ENCODE data around the gene IL9. TPM values are rescaled to one million over a fixed set of nuclear protein-coding genes. Genes with fewer than 3 reads are reported as not detected.

Gene IL9
- total RNA-seq, 4 donors from 2014 or later = not detected

DNA sequence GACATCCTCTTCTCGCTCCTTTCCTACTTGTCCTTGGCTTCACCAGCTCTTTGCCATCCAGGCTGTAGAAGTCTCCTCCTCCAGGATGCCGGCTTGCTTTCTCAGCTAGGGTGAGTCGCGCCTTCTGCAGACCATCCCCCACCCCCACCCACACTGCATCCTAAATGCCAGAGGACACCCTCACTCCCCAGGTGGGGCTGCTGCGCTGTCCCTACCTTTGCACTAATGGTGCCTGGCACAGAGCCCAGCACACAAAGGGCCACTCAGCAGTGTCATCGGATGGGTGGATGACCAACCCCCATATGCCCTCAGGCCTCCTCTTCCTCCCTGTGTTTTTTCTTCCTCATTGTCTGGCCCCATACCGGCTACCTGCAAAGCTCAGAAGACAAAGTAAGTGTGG is 14.8 kb downstream of the IL9 start:
- intact Hi-C loops (cut with DNase I; ENCODE audit: low total_unique reads) = loop anchor here (5.0 kb wide), 1 partner anchor 326 kb away; no protein-coding TSS in a partner anchor
- peak in 1 of 2 donors; percentile 59 for DNase-seq (ENCODE audit: low spot score in 2 of 2)
- TF ChIP-seq, protein P1, sequence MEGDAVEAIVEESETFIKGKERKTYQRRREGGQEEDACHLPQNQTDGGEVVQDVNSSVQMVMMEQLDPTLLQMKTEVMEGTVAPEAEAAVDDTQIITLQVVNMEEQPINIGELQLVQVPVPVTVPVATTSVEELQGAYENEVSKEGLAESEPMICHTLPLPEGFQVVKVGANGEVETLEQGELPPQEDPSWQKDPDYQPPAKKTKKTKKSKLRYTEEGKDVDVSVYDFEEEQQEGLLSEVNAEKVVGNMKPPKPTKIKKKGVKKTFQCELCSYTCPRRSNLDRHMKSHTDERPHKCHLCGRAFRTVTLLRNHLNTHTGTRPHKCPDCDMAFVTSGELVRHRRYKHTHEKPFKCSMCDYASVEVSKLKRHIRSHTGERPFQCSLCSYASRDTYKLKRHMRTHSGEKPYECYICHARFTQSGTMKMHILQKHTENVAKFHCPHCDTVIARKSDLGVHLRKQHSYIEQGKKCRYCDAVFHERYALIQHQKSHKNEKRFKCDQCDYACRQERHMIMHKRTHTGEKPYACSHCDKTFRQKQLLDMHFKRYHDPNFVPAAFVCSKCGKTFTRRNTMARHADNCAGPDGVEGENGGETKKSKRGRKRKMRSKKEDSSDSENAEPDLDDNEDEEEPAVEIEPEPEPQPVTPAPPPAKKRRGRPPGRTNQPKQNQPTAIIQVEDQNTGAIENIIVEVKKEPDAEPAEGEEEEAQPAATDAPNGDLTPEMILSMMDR (IDR thresholded peaks at IDR 0.05) = no peak
- no peak for TF ChIP-seq POLR2A (IDR thresholded peaks at IDR 0.05)
- no peak overlapping the region for H3K4me3 ChIP-seq (ENCODE audit: low read depth, poor library complexity, severe bottlenecking)
- 78 to 82% methylated on average over 7 of the region's 7 CpGs for WGBS, 2 donors

DNA sequence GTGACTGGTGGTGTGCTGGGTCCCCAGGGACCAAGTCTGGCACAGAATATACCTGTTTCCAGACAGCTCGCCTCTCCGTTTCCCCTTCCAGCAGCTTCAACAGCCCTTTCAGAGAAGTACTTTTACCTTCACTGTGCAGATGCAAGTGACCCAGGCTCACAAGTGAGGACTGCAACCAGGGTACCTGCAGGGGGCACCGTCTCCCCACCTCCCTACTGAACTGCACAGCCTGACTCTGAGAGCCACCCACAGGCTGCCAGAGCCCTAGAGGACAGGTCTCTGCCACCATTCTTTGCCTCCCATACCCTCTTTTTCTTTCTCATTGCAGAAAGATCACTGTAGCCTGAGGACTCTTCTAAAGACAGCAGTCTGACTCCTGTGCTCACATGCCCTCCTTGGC is 15.4 kb downstream of the IL9 start:
- H3K4me3 ChIP-seq (ENCODE audit: low read depth, poor library complexity, severe bottlenecking) = no peak overlapping the region
- DNase-seq (ENCODE audit: low spot score in 2 of 2) = peak in 1 of 2 donors; percentile 29
- WGBS, 2 donors = 78 to 84% methylated on average over 3 of the region's 3 CpGs
- TF ChIP-seq, protein P1 (IDR thresholded peaks at IDR 0.05) = no peak
- no peak for TF ChIP-seq POLR2A (IDR thresholded peaks at IDR 0.05)
- intact Hi-C loops (cut with DNase I; ENCODE audit: low total_unique reads) = loop anchor here (5.0 kb wide), 1 partner anchor 327 kb away; no protein-coding TSS in a partner anchor

DNA sequence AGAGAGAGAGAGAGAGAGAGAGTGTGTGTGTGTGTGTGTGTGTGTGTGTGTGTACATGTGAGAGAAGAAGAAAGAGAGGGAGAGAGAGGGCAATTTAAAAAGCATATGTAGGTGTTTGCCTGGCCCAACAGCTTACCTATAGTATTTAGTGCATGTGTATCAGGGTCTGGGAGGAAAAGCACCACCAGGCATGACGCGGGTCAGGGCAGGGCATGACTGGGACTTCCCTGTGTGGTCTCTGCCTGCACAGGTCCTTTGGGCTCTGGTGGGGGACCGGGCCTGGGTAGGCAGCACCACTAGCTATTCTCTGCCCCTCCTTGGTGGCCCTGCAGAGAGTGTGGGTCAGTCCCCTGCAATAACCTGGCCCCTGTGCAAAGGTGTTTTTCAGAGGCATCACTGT is 16.1 kb downstream of the IL9 start:
- H3K4me3 ChIP-seq (ENCODE audit: low read depth, poor library complexity, severe bottlenecking) = no peak overlapping the region
- TF ChIP-seq, protein P1 (IDR thresholded peaks at IDR 0.05) = no peak
- no peak for TF ChIP-seq POLR2A (IDR thresholded peaks at IDR 0.05)
- DNase-seq (ENCODE audit: low spot score in 2 of 2) = no peak
- intact Hi-C loops (cut with DNase I; ENCODE audit: low total_unique reads) = no loop called here
- WGBS, 2 donors = 97 to 98% methylated on average over 3 of the region's 3 CpGs

DNA sequence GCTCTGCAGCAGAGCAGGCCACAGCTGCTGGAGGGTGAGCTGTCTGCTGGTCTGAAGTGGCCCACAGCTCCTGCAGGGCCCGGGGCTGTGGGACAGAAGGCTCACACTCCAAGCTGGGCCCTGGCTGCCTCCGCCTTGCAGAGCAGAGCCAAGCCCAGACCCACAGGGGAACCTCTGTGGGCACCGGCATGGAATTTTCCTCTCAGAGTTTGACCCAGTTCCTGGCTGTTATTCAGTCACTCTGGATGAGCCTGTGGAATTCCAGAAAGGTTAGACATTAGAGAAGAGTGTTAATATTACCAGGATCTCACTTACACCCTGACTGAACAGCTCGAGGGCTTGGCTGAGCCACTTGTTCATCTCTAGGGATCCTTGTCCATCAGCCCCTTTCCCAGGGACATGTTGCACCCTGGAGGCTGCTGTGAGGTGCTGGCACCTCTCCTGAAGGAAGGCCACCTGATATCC is 17.5 kb downstream of the IL9 start:
- no peak for TF ChIP-seq POLR2A (IDR thresholded peaks at IDR 0.05)
- TF ChIP-seq, protein P1 (IDR thresholded peaks at IDR 0.05) = no peak
- no peak overlapping the region for H3K4me3 ChIP-seq (ENCODE audit: low read depth, poor library complexity, severe bottlenecking)
- DNase-seq (ENCODE audit: low spot score in 2 of 2) = peak in 1 of 2 donors; percentile 66
- intact Hi-C loops (cut with DNase I; ENCODE audit: low total_unique reads) = no loop called here
- 57 to 80% methylated on average over 4 of the region's 4 CpGs for WGBS, 2 donors

DNA sequence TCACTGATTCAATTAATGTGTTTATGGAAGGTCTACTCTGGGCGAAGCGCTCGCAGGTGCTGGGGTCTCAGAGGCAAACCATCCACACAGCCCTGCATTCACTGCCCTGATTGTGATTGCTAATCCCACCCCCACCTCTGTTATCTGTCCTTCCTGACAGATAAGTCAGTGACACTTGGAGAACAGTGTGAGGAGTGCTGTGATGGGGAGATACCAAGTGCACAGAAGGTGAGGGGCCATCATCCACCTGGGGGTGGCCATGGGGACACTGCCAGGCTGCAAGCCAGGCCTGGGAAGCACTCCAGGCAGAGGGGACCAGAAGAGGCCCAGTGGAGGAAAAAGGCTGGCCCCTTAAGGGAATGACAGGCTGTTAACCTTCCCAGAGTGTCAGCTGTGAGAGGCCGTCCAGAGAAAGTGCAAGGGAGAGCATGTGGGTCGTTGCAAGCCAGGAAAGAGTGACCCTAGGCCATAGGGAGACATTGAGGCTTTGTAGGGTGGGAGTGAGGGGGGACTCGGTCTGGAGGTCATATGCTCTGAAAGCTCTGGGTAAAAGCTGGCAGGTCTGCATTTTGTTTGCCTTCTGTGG is 18.0 kb downstream of the IL9 start:
- peak in 1 of 2 donors; percentile 39 for DNase-seq (ENCODE audit: low spot score in 2 of 2)
- no peak for TF ChIP-seq POLR2A (IDR thresholded peaks at IDR 0.05)
- TF ChIP-seq, protein P1 (IDR thresholded peaks at IDR 0.05) = no peak
- H3K4me3 ChIP-seq (ENCODE audit: low read depth, poor library complexity, severe bottlenecking) = no peak overlapping the region
- 79 to 81% methylated on average over 6 of the region's 6 CpGs for WGBS, 2 donors
- intact Hi-C loops (cut with DNase I; ENCODE audit: low total_unique reads) = no loop called here

DNA sequence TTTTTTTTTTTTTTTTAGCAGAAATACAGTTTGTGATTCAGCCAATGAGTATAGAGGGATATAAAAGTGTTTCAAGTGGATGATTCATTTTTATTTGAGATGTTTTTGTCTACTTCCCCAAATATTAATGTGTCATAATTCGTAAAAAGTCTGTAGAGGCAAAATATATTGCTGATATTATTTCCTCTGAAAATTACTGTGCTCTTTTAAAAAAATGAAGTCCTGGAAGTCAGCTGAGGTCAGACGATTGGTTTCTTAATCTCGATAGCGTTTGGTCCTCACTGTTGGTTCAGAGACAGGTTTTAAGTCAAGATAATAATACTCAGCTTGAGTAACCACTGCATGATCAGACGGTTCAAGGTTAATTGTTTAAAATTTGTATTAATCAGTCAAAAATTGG is 19.5 kb downstream of the IL9 start:
- intact Hi-C loops (cut with DNase I; ENCODE audit: low total_unique reads) = no loop called here
- WGBS, 2 donors = 81 to 82% methylated on average over 5 of the region's 5 CpGs
- H3K4me3 ChIP-seq (ENCODE audit: low read depth, poor library complexity, severe bottlenecking) = no peak overlapping the region
- no peak for TF ChIP-seq POLR2A (IDR thresholded peaks at IDR 0.05)
- TF ChIP-seq, protein P1 (IDR thresholded peaks at IDR 0.05) = no peak
- DNase-seq (ENCODE audit: low spot score in 2 of 2) = no peak

All from lower leg skin (tissue), 4 donors.